Vagina (tissue), 2 donors: ENCODE data around the gene ATP5F1D.
A peak's percentile ranks its signal among the peaks of the same experiment; 100 is the strongest.

Experiments used
- POLR2A ChIP-seq, 2 donors: fragments of 450-650 bp; IDR thresholded peaks; one replicate each; pipeline ENCODE4 v1.6.1; 2017; ENCODE audit warnings: antibody characterized with exemption in 2 of 2, mild to moderate bottlenecking in 2 of 2, moderate library complexity in 2 of 2
- POLR2AphosphoS5 ChIP-seq, 2 donors: sonication (generic); formaldehyde crosslinking; IDR thresholded peaks; one replicate each; pipeline ENCODE4 v1.9.0; 2017; ENCODE audit warnings: antibody characterized with exemption in 2 of 2, mild to moderate bottlenecking in 2 of 2, low read depth in 1 of 2; ENCODE audit not compliant: insufficient read depth in 1 of 2
- TF ChIP-seq, protein P1 (sequence below), 3 experiments: fragments of 450-650 bp in 2 of 3; fragments of 200-600 bp in 1 of 3; sonication (generic) in 1 of 3; IDR thresholded peaks; one replicate each; pipeline ENCODE4 v1.5.1; 2017 to 2019; ENCODE audit warnings: antibody characterized with exemption in 3 of 3, mild to moderate bottlenecking in 2 of 3, moderate library complexity in 2 of 3

DNA sequence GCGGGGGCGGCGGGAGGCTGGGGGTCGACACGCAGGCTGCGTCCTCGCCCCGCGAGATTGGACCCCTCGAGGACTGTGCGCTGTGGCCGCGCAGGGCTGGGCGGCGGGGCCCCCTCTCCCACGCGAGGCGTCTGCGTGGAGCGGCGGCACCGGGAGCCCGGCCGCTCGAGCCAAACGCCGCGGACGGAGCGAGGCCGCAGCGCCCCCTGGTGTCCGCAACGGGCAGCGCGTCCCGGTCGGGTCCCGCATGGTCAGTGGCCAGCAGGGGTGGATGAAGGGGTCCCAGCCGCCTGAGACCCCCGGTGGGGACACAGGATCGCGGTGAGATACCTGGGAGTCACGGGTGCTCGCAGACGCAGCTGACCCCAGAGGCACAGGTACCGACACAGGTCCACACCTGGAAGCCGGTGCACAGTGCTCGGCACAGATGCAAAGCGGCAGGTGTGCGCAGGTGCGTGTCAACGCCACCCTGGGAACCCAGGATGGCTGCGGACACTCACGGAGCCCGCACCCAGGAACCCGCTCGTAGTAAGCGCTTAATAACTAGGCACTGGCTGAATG, 25.4 kb downstream of the ATP5F1D start:
- TF ChIP-seq POLR2A (IDR thresholded peaks at IDR 0.05) (no peak), POLR2AphosphoS5 (IDR thresholded peaks at IDR 0.05; ENCODE audit: insufficient read depth in 1 of 2, low read depth in 1 of 2) (no peak)
- TF ChIP-seq, protein P1, sequence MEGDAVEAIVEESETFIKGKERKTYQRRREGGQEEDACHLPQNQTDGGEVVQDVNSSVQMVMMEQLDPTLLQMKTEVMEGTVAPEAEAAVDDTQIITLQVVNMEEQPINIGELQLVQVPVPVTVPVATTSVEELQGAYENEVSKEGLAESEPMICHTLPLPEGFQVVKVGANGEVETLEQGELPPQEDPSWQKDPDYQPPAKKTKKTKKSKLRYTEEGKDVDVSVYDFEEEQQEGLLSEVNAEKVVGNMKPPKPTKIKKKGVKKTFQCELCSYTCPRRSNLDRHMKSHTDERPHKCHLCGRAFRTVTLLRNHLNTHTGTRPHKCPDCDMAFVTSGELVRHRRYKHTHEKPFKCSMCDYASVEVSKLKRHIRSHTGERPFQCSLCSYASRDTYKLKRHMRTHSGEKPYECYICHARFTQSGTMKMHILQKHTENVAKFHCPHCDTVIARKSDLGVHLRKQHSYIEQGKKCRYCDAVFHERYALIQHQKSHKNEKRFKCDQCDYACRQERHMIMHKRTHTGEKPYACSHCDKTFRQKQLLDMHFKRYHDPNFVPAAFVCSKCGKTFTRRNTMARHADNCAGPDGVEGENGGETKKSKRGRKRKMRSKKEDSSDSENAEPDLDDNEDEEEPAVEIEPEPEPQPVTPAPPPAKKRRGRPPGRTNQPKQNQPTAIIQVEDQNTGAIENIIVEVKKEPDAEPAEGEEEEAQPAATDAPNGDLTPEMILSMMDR (IDR thresholded peaks at IDR 0.05), result peak; percentile 98 to 99 (median 98)
